A549 (cell line): ENCODE data around the gene FBXO21.

ENCODE experiments used
- CBX2 ChIP-seq: fragments of 200-600 bp; sonication (generic); IDR thresholded peaks from 2 replicates; pipeline ENCODE4 v1.6.1; 2016; ENCODE audit warnings: low read depth, mild to moderate bottlenecking, borderline replicate concordance
- CBX8 ChIP-seq: fragments of 200-600 bp; sonication (generic); IDR thresholded peaks from 2 replicates; pipeline ENCODE4 v1.6.1; 2016
- CHD2 ChIP-seq: fragments of 150-350 bp; IDR thresholded peaks from 2 replicates; pipeline ENCODE4 v1.6.1; 2014; ENCODE audit warnings: low read length; ENCODE audit not compliant: partially characterized antibody
- EP300 ChIP-seq, 2 experiments: fragments of >200 bp; sonication (Bioruptor Twin); formaldehyde crosslinking; IDR thresholded peaks; 2 replicates in 1 of 2; 3 replicates in 1 of 2; pipeline ENCODE4 v1.6.1; 2016 to 2017
- MAZ ChIP-seq: fragments of 150-350 bp; IDR thresholded peaks from 2 replicates; pipeline ENCODE4 v1.6.1; 2014; ENCODE audit warnings: antibody characterized with exemption, low read depth, low read length, borderline replicate concordance
- POLR2A ChIP-seq: IDR thresholded peaks from 2 replicates; pipeline ENCODE4 v1.6.1; 2012; ENCODE audit warnings: mild to moderate bottlenecking, low read length
- POLR2AphosphoS2 ChIP-seq: conservative IDR thresholded peaks from 2 replicates; pipeline ENCODE4 v1.6.1; 2012; ENCODE audit warnings: low read length, improper control_type of control experiment, inconsistent platforms
- RAD21 ChIP-seq, 2 experiments: fragments of >200 bp in 1 of 2; sonication (Bioruptor Twin) in 1 of 2; formaldehyde crosslinking in 1 of 2; IDR thresholded peaks in 1 of 2; conservative IDR thresholded peaks in 1 of 2; 2 replicates in 1 of 2; 3 replicates in 1 of 2; pipeline ENCODE4 v1.6.1; 2012 to 2018; ENCODE audit warnings: inconsistent platforms in 1 of 2
- TP53 ChIP-seq: fragments of 250-450 bp; sonication (Bioruptor Pico); IDR thresholded peaks from 2 replicates; pipeline ENCODE4 v1.5.0; 2021; ENCODE audit warnings: mild to moderate bottlenecking, moderate library complexity
- TF ChIP-seq, protein P1 (sequence below): IDR thresholded peaks from 2 replicates; pipeline ENCODE4 v1.6.1; 2012
- TF ChIP-seq, protein P2 (sequence below): fragments of >200 bp; sonication (Bioruptor Twin); formaldehyde crosslinking; IDR thresholded peaks from 3 replicates; pipeline ENCODE4 v1.5.1; 2016
- TF ChIP-seq, protein P3 (sequence below): fragments of 250-450 bp; sonication (Bioruptor Pico); IDR thresholded peaks from 2 replicates; pipeline ENCODE4 v1.5.0; 2021; ENCODE audit warnings: mild to moderate bottlenecking, moderate library complexity, borderline replicate concordance

DNA sequence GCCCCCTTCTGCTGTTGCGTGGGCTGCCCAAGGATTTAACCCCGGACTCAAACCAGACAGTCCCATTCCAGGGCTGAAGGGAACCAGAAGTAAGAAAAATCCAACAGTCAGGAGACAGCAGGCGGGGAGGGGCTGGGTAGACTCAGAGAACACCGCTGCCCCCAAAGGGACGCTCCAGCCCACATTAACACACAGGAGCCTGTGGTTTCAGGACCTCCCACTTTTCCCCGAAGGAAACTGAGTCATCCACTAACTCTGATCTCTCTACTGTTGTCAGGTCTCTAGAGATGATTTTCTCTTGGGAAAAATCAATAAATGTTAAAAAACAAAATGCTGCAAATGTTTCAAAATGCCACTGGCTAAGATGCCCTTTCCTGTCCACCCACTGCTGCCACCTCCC lies 41.6 kb downstream of the FBXO21 start:
- TF ChIP-seq EP300 (IDR thresholded peaks at IDR 0.05) (0 out of 5 replicates have a peak, but pooled peaks have one; percentile 22), POLR2A (no peak), POLR2AphosphoS2 (no peak), CHD2 (no peak), TP53 (CRISPR knock-in tag) (no peak), MAZ (no peak), CBX2 (no peak), CBX8 (no peak), RAD21 (conservative IDR thresholded peaks at IDR 0.05 in 1 of 2, IDR thresholded peaks at IDR 0.05 in 1 of 2) (no peak)
- TF ChIP-seq, protein P1, sequence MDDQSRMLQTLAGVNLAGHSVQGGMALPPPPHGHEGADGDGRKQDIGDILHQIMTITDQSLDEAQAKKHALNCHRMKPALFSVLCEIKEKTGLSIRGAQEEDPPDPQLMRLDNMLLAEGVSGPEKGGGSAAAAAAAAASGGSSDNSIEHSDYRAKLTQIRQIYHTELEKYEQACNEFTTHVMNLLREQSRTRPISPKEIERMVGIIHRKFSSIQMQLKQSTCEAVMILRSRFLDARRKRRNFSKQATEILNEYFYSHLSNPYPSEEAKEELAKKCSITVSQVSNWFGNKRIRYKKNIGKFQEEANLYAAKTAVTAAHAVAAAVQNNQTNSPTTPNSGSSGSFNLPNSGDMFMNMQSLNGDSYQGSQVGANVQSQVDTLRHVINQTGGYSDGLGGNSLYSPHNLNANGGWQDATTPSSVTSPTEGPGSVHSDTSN: no peak
- TF ChIP-seq, protein P2, sequence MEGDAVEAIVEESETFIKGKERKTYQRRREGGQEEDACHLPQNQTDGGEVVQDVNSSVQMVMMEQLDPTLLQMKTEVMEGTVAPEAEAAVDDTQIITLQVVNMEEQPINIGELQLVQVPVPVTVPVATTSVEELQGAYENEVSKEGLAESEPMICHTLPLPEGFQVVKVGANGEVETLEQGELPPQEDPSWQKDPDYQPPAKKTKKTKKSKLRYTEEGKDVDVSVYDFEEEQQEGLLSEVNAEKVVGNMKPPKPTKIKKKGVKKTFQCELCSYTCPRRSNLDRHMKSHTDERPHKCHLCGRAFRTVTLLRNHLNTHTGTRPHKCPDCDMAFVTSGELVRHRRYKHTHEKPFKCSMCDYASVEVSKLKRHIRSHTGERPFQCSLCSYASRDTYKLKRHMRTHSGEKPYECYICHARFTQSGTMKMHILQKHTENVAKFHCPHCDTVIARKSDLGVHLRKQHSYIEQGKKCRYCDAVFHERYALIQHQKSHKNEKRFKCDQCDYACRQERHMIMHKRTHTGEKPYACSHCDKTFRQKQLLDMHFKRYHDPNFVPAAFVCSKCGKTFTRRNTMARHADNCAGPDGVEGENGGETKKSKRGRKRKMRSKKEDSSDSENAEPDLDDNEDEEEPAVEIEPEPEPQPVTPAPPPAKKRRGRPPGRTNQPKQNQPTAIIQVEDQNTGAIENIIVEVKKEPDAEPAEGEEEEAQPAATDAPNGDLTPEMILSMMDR: no peak
- TF ChIP-seq, protein P3, sequence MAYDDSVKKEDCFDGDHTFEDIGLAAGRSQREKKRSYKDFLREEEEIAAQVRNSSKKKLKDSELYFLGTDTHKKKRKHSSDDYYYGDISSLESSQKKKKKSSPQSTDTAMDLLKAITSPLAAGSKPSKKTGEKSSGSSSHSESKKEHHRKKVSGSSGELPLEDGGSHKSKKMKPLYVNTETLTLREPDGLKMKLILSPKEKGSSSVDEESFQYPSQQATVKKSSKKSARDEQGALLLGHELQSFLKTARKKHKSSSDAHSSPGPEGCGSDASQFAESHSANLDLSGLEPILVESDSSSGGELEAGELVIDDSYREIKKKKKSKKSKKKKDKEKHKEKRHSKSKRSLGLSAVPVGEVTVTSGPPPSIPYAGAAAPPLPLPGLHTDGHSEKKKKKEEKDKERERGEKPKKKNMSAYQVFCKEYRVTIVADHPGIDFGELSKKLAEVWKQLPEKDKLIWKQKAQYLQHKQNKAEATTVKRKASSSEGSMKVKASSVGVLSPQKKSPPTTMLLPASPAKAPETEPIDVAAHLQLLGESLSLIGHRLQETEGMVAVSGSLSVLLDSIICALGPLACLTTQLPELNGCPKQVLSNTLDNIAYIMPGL (CRISPR knock-in tag): no peak
